Measurements from ENCODE around the gene MYO9B. TPM values are rescaled to one million over a fixed set of nuclear protein-coding genes. Genes with fewer than 3 reads are reported as not detected.

The MYO9B gene
- total and polyA plus RNA-seq, 7 donors: 24.6 to 95.0 (median 48.2) TPM

GRCh38 chr19:17148130-17148529 lies 72.6 kb downstream of the MYO9B start:
- WGBS, 2 donors: 94 to 96% methylated on average over 5 of the region's 5 CpGs
- Histone ChIP-seq H3K4me1 (no peaks in the 10 kb centered on the region), H3K9me3 (no peaks in the 10 kb centered on the region), H3K27me3 (no peaks in the 10 kb centered on the region), H3K27ac (no peak overlapping the region), H3K4me3 (no peak overlapping the region), H3K36me3 (peaks cover 0 to 49% (median 19%) of the 10 kb centered on the region in 4 donors)
- DNase-seq: no peak
- intact Hi-C loops (cut with DNase I): no loop called here
- TF ChIP-seq POLR2A (IDR thresholded peaks at IDR 0.05) (no peak), POLR2AphosphoS5 (IDR thresholded peaks at IDR 0.05) (no peak), CTCF (IDR thresholded peaks at IDR 0.05) (no peak), EP300 (IDR thresholded peaks at IDR 0.05) (no peak)

- Histone ChIP-seq H3K27me3 (no peaks in the 10 kb centered on the region), H3K9me3 (no peaks in the 10 kb centered on the region), H3K27ac (no peak overlapping the region), H3K36me3 (peaks cover 6 to 63% (median 31%) of the 10 kb centered on the region in 4 donors), H3K4me1 (no peaks in the 10 kb centered on the region), H3K4me3 (no peak overlapping the region)
- no peak for TF ChIP-seq POLR2AphosphoS5 (IDR thresholded peaks at IDR 0.05)
- TF ChIP-seq EP300 (IDR thresholded peaks at IDR 0.05): no peak
- TF ChIP-seq POLR2A (IDR thresholded peaks at IDR 0.05): no peak
- no peak for TF ChIP-seq CTCF (IDR thresholded peaks at IDR 0.05)
- intact Hi-C loops (cut with DNase I): no loop called here
- DNase-seq: no peak
- 82 to 84% methylated on average over 13 of the region's 13 CpGs for WGBS, 2 donors
These were observed 74.0 kb downstream of the MYO9B start for GRCh38 chr19:17149393-17150135.

- 95 to 97% methylated on average over 10 of the region's 10 CpGs for WGBS, 2 donors
- peaks cover 30 to 87% (median 59%) of the 10 kb centered on the region in 4 donors for H3K36me3 ChIP-seq
- DNase-seq: no peak
- H3K27me3 ChIP-seq: no peaks in the 10 kb centered on the region
- no peak overlapping the region for H3K27ac ChIP-seq
- TF ChIP-seq POLR2A (IDR thresholded peaks at IDR 0.05) (no peak), POLR2AphosphoS5 (IDR thresholded peaks at IDR 0.05) (no peak), EP300 (IDR thresholded peaks at IDR 0.05) (no peak), CTCF (IDR thresholded peaks at IDR 0.05) (no peak)
- intact Hi-C loops (cut with DNase I): no loop called here
- no peaks in the 10 kb centered on the region for H3K9me3 ChIP-seq
- H3K4me3 ChIP-seq: no peak overlapping the region
- H3K4me1 ChIP-seq: no peaks in the 10 kb centered on the region
These were observed 78.4 kb downstream of the MYO9B start for GRCh38 chr19:17153996-17154395.

GRCh38 chr19:17155251-17155650 lies 79.7 kb downstream of the MYO9B start:
- no peaks in the 10 kb centered on the region for H3K4me1 ChIP-seq
- H3K4me3 ChIP-seq: no peak overlapping the region
- intact Hi-C loops (cut with DNase I): no loop called here
- no peak for TF ChIP-seq EP300 (IDR thresholded peaks at IDR 0.05)
- DNase-seq: no peak
- 92 to 96% methylated on average over 7 of the region's 7 CpGs for WGBS, 2 donors
- H3K9me3 ChIP-seq: no peaks in the 10 kb centered on the region
- no peak overlapping the region for H3K27ac ChIP-seq
- no peaks in the 10 kb centered on the region for H3K27me3 ChIP-seq
- peaks cover 30 to 87% (median 67%) of the 10 kb centered on the region in 4 donors for H3K36me3 ChIP-seq

- no peak overlapping the region for H3K4me3 ChIP-seq
- DNase-seq: no peak
- H3K4me1 ChIP-seq: no peaks in the 10 kb centered on the region
- TF ChIP-seq POLR2AphosphoS5 (IDR thresholded peaks at IDR 0.05) (no peak), EP300 (IDR thresholded peaks at IDR 0.05) (no peak), CTCF (IDR thresholded peaks at IDR 0.05) (no peak), POLR2A (IDR thresholded peaks at IDR 0.05) (no peak)
- H3K27me3 ChIP-seq: no peaks in the 10 kb centered on the region
- H3K27ac ChIP-seq: no peak overlapping the region
- peaks cover 30 to 93% (median 66%) of the 10 kb centered on the region in 4 donors for H3K36me3 ChIP-seq
- 96% methylated on average over 11 of the region's 11 CpGs for WGBS, 2 donors
- intact Hi-C loops (cut with DNase I): no loop called here
- no peaks in the 10 kb centered on the region for H3K9me3 ChIP-seq
These were observed 80.8 kb downstream of the MYO9B start for GRCh38 chr19:17156296-17156946.

All from sigmoid colon (tissue), 7 donors.